NCI-H2227 (cell line): Measurements from ENCODE around the gene CD34.
A peak's percentile ranks its signal among the peaks of the same experiment; 100 is the strongest.
"Not testable (repeated sequence)": the region's sequence is repeated elsewhere in the genome, so short reads cannot be mapped to it uniquely, and the experiment has no call there.

Experiments used
- DNase-seq: peaks from one replicate; lab custom pipeline; 2025; ENCODE audit not compliant: unreplicated experiment; lab: John Stamatoyannopoulos, UW

The CD34 gene, protein sequence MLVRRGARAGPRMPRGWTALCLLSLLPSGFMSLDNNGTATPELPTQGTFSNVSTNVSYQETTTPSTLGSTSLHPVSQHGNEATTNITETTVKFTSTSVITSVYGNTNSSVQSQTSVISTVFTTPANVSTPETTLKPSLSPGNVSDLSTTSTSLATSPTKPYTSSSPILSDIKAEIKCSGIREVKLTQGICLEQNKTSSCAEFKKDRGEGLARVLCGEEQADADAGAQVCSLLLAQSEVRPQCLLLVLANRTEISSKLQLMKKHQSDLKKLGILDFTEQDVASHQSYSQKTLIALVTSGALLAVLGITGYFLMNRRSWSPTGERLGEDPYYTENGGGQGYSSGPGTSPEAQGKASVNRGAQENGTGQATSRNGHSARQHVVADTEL

DNA sequence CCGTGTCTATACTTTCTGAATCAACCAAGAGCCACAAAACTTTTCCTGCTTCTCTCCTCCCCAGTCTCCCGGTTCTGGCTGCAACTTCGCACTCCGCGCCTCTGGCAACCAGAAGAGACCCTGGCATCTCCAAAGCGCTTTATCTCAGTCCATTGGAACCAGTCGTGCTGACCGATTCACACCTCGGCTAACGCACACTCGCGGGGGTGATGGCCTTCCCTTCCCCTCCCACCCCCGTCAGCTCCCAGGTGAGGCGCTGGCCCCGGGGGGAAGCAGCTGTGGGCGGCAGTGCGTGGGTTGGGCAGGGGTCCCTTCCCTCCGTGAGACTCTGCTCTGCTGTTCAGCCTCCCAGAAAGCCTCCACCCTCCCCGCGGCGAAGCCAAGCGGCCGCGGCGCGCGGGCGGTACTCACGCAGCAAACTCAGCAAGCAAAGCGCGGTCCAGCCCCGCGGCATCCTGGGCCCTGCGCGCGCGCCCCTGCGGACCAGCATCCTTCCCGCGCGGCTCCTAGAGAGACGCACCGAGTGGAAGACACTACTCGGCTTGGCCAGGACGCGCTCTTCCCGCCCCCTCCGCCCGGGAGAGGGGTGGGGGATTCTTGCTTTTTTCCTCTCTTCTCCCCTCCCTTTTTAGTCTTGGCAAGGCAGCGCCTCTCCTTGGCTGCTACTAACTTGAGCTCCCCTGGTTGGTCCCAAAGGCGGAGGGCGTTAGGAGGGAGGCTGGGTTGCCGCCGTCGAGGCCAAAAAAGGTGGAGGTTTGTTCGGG lies at the start of gene CD34:
CD34 (minus strand) TSS at position 535 of the 764 bp plus-strand sequence; CDS start at position 490, 45 bp downstream.
- DNase-seq, result peak; percentile 69

GRCh38 chr1:207960346-207960745 lies 49.4 kb upstream of the CD34 start:
- no peak for DNase-seq

DNA sequence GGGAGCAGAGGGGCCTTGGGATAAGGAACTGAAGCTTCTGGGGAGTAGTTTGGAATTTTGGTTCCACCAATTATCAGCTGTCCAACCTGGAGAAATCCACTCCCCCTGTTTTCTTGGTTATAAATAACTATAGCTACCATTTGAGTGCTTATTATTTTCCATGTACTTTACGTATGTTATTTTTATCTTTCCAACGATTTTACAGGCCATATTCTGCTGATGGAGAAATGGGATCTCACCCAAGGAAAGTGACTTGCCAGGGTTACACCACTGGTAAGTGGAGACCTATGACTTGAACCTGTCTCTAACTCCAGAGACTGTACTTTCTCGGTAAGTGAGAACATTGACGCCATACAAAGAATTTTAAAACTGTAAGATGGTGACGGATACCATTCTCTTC lies 49.0 kb upstream of the CD34 start:
- DNase-seq, result no peak

- DNase-seq, result peak; percentile 44
These were observed 48.4 kb upstream of the CD34 start for GRCh38 chr1:207959141-207959825.

GRCh38 chr1:207958376-207959139 lies 47.6 kb upstream of the CD34 start:
- no peak for DNase-seq

DNA sequence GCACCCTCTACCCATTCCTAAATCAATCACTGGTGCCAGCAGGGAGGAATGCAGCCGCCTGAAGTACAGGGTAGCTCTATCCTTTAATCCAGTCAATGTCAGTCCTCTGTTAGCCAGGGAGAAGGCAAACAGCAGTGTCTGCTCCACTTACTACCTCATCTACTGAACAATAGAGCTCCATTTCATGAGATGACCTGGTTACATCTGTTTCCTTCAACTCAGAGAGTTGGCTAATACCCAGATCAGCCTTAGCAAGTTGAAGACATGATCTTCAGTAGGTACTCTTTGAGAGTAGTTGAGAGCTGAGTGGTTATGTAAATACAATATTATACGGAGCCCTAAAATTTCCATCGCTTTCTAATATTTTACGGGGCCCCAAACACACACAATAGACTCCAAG lies 46.1 kb upstream of the CD34 start:
- no peak for DNase-seq

GRCh38 chr1:207954104-207954503 lies 43.2 kb upstream of the CD34 start:
- DNase-seq, result no peak

DNA sequence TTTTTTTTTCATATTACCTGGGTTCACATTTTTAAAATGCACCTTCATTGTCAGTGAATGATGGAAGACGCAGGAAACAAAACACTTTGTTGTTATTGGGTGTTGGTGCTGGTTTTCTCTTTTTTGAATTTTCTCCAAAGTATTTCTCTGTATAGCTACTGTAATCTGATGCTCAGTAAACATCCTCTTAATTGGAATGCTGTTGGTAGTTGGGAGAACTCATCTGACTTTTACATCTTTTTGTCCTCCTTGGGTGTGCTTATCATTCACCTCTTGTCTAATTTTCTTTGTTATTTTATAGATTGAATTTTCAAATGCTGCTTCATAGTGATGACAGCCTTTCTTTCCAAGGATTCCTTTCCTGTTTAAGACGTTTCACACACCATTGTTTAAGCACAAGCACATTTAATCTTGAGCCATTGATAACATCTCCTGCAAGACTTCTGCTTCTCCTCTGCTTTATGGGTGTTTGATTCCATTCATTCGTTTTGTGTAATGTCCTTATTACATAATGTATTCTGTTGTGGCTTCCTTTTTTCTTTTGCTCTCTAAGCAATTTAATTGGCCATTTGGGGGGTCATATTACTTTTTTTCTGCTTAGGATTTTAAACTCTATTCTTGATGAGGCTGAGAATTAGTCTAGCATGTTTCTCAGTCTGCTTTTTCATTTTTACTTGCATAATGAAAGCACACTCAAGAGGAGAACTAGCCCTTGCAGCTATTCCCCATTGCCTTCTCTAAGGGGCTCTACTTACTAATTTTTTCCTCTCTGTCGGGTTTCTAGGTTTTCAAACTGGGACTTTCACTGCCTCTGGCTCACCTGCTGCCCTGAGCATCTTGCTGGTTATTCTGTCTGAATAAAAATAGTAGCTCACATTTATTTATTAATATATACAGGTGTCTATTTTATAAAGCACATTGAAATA lies 42.0 kb upstream of the CD34 start:
- DNase-seq, result no peak

DNA sequence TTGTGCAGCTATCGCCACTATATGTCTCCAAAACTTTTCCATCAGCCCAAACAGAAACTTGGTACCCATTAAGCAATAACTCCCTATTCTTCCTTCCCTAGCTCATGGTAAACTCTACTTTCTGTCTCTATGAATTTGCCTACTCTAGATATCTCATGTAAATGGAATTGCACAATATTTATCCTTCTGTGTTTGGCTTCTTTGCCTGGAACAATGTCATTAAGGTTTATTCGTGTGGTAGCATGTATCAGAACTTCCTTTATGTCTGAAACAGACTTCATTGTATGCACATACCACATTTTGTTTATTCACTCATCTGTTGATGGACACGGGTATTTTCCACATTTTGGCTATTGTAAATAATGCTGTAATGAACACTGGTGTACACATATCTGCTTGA lies 40.7 kb upstream of the CD34 start:
- no peak for DNase-seq

- DNase-seq, result no peak
These were observed 39.8 kb upstream of the CD34 start for GRCh38 chr1:207950750-207951149.

GRCh38 chr1:207949571-207950195 lies 38.8 kb upstream of the CD34 start:
- no peak for DNase-seq

DNA sequence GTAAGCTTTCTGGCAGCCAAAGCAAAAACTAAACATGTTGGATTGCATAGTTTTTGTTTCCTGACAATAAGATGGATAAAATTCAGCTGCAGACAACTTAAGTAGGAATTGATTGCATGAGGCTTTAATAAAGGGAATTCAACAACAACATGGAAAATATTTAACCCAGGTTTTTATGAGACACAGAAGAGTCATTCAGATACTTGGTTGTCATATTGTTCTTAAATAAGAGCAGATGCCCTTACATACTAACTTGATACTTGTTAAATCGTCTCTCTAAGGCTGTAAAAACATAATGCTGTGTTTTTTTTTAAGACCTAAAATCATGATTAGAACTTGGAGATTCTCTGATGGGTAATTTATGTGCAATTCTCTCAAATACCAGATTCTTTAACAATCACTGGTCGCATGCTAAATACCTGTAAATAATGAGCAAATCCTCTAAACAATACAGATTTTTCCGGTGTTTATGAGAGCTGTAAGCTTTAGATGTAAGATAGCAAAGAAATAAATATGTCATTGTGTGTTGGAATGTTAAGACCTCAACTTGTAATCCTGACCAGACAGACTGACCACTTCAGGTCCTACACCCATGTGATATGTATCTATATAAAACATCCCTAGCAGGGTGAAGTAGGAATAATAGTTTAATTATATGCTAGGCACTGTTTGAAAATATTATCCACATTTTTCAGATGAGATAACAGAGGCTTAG lies 37.8 kb upstream of the CD34 start:
- no peak for DNase-seq

GRCh38 chr1:207946756-207947155 lies 35.8 kb upstream of the CD34 start:
- no peak for DNase-seq

GRCh38 chr1:207944571-207944970 lies 33.6 kb upstream of the CD34 start:
- no peak for DNase-seq

GRCh38 chr1:207942337-207942741 lies 31.4 kb upstream of the CD34 start:
- DNase-seq, result not testable (repeated sequence)

- no peak for DNase-seq
These were observed 30.7 kb upstream of the CD34 start for GRCh38 chr1:207941665-207942064.

DNA sequence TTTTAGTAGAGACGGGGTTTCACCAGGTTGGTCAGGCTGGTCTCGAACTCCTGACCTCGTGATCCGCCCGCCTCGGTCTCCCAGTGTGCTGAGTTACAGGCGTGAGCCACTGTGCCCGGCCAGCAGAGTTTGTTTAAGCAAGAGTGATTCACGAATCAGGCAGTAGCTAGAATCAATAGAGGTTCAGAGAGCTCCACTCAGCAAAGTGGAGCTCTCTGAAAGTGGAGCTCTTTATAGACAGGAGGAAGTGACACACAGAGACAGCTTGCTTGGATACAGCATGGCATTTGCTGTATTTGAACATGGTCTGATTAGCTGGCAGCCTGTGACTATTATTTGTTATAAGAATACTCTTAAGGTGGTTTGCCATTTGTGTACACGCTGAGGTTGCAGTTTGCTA lies 27.1 kb upstream of the CD34 start:
- no peak for DNase-seq

- no peak for DNase-seq
These were observed 26.3 kb upstream of the CD34 start for GRCh38 chr1:207937204-207937603.

GRCh38 chr1:207935166-207935583 lies 24.2 kb upstream of the CD34 start:
- no peak for DNase-seq
